GM12892 (cell line): ENCODE measurements around the gene HOXD8.

Source experiments
- POLR2A ChIP-seq: IDR thresholded peaks from 2 replicates; pipeline ENCODE4 v1.6.1; 2011; ENCODE audit warnings: low read depth, low read length, control low read depth
- POLR2AphosphoS5 ChIP-seq: IDR thresholded peaks from 2 replicates; pipeline ENCODE4 v1.6.1; 2011; ENCODE audit warnings: low read depth, low read length, control low read depth

DNA sequence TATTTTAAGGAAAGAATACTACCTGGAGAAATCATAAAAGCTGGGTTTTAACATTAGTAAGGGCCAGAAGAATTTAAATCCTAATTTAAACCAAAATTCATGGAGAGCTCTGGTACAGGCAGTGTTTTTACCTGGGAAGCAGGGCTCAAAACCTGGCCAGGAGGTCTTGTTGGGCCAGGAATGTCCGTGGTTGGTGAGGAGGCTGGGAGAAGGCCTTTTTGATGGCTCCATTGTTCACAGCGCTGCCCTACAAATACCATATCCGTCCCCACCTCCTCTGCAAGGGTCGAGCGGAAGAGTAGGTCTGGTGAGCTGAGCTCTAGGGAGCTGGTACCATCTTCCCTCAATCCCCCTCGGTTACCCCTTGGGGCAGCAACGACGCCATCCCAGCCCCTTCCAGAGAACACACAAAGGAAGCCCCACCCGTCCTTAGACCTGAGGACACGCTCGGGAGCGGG, 48.1 kb downstream of the HOXD8 start:
- TF ChIP-seq POLR2AphosphoS5 (no peak), POLR2A (no peak)
